ENCODE measurements around the gene SNX18.
"Not testable (repeated sequence)": the region's sequence is repeated elsewhere in the genome, so short reads cannot be mapped to it uniquely, and the experiment has no call there.

Gene SNX18

GRCh38 chr5:54517512-54518145, at the start of gene SNX18:
Gene SNX18 (plus strand): TSS chr5:54517759. CDS start chr5:54517953, 194 bp downstream.
- no peak for FAIRE-seq

- no peak for FAIRE-seq
These were observed 47.9 kb upstream of the SNX18 start for GRCh38 chr5:54469622-54470021.

GRCh38 chr5:54470128-54470527, 47.4 kb upstream of the SNX18 start:
- FAIRE-seq, result no peak

GRCh38 chr5:54470677-54471076, 46.9 kb upstream of the SNX18 start:
- no peak for FAIRE-seq

GRCh38 chr5:54471398-54471797, 46.2 kb upstream of the SNX18 start:
- FAIRE-seq, result no peak

- FAIRE-seq, result no peak
These were observed 40.9 kb upstream of the SNX18 start for GRCh38 chr5:54476682-54477081.

GRCh38 chr5:54477941-54478478, 39.5 kb upstream of the SNX18 start:
- no peak for FAIRE-seq

GRCh38 chr5:54480296-54480695, 37.3 kb upstream of the SNX18 start:
- no peak for FAIRE-seq

GRCh38 chr5:54484219-54484894, 33.2 kb upstream of the SNX18 start:
- FAIRE-seq, result no peak

GRCh38 chr5:54485659-54486058, 31.9 kb upstream of the SNX18 start:
- FAIRE-seq, result not testable (repeated sequence)

- not testable (repeated sequence) for FAIRE-seq
These were observed 27.9 kb upstream of the SNX18 start for GRCh38 chr5:54489648-54489979.

GRCh38 chr5:54491326-54491725, 26.2 kb upstream of the SNX18 start:
- no peak for FAIRE-seq

- no peak for FAIRE-seq
These were observed 25.4 kb upstream of the SNX18 start for GRCh38 chr5:54492178-54492577.

GRCh38 chr5:54495027-54495426, 22.5 kb upstream of the SNX18 start:
- no peak for FAIRE-seq

- no peak for FAIRE-seq
These were observed 3.3 kb upstream of the SNX18 start for GRCh38 chr5:54514291-54514690.

- FAIRE-seq, result no peak
These were observed 2.6 kb upstream of the SNX18 start for GRCh38 chr5:54514841-54515432.

- no peak for FAIRE-seq
These were observed 1.9 kb upstream of the SNX18 start for GRCh38 chr5:54515634-54516033.

- FAIRE-seq, result no peak
These were observed 1.4 kb upstream of the SNX18 start for GRCh38 chr5:54516051-54516655.

GRCh38 chr5:54517174-54517511, 416 bp upstream of the SNX18 start:
- no peak for FAIRE-seq

GRCh38 chr5:54518146-54518817, 723 bp downstream of the SNX18 start:
- FAIRE-seq, result no peak

- FAIRE-seq, result no peak
These were observed 1.4 kb downstream of the SNX18 start for GRCh38 chr5:54518818-54519508.

GRCh38 chr5:54519509-54519876, 1.9 kb downstream of the SNX18 start:
- no peak for FAIRE-seq

- no peak for FAIRE-seq
These were observed 2.9 kb downstream of the SNX18 start for GRCh38 chr5:54520438-54520846.
